HEK293 (cell line): Measurements from ENCODE around the gene WLS.

Source experiments
- AEBP2 ChIP-seq: fragments of 450-650 bp; formaldehyde crosslinking; IDR thresholded peaks from 2 replicates; pipeline ENCODE4 v1.5.1; 2016; ENCODE audit warnings: missing biosample characterization, missing genetic modification characterization, borderline replicate concordance
- BCL6B ChIP-seq: fragments of 450-650 bp; formaldehyde crosslinking; IDR thresholded peaks from 2 replicates; pipeline ENCODE4 v1.5.1; 2017; ENCODE audit warnings: missing biosample characterization, missing genetic modification characterization
- KLF17 ChIP-seq: fragments of 450-650 bp; formaldehyde crosslinking; IDR thresholded peaks from 2 replicates; pipeline ENCODE4 v1.5.1; 2016; ENCODE audit warnings: missing biosample characterization, missing genetic modification characterization
- PRDM1 ChIP-seq: fragments of 450-650 bp; formaldehyde crosslinking; IDR thresholded peaks from 2 replicates; pipeline ENCODE4; 2016; ENCODE audit warnings: missing biosample characterization, missing genetic modification characterization
- SCRT2 ChIP-seq: fragments of 450-650 bp; formaldehyde crosslinking; IDR thresholded peaks from 2 replicates; pipeline ENCODE4 v1.5.1; 2016; ENCODE audit warnings: missing biosample characterization, missing genetic modification characterization
- SETDB1 ChIP-seq: IDR thresholded peaks from one replicate; pipeline ENCODE4 v1.6.1; 2017; ENCODE audit warnings: mild to moderate bottlenecking, low read length, moderate library complexity, mixed read lengths; ENCODE audit not compliant: insufficient read length
- TCF7L2 ChIP-seq: IDR thresholded peaks from 2 replicates; pipeline ENCODE4 v1.6.1; 2011; ENCODE audit warnings: low read depth, mild to moderate bottlenecking, inconsistent platforms, low read length, moderate library complexity, borderline replicate concordance
- TRIM28 ChIP-seq: IDR thresholded peaks from 2 replicates; pipeline ENCODE4 v1.6.1; 2011; ENCODE audit warnings: low read length, control low read depth, borderline replicate concordance
- ZBTB48 ChIP-seq: fragments of 450-650 bp; formaldehyde crosslinking; IDR thresholded peaks from 2 replicates; pipeline ENCODE4 v1.5.1; 2016; ENCODE audit warnings: missing biosample characterization, missing genetic modification characterization
- ZFP69B ChIP-seq: fragments of 450-650 bp; formaldehyde crosslinking; IDR thresholded peaks from 2 replicates; pipeline ENCODE4 v1.5.1; 2016; ENCODE audit warnings: missing biosample characterization, missing genetic modification characterization
- ZNF146 ChIP-seq: fragments of 450-650 bp; formaldehyde crosslinking; IDR thresholded peaks from 2 replicates; pipeline ENCODE4 v1.5.1; 2016; ENCODE audit warnings: missing biosample characterization, missing genetic modification characterization
- ZNF184 ChIP-seq: fragments of 450-650 bp; IDR thresholded peaks from 2 replicates; pipeline ENCODE4 v1.5.1; 2018; ENCODE audit warnings: missing biosample characterization, mild to moderate bottlenecking, missing genetic modification characterization
- ZNF23 ChIP-seq: fragments of 450-650 bp; formaldehyde crosslinking; IDR thresholded peaks from 2 replicates; pipeline ENCODE4 v1.5.1; 2016; ENCODE audit warnings: missing biosample characterization, missing genetic modification characterization, borderline replicate concordance
- ZNF274 ChIP-seq, 2 experiments: fragments of 200-500 bp in 1 of 2; fragments of 450-650 bp in 1 of 2; sonication (Bioruptor generic) in 1 of 2; formaldehyde crosslinking in 1 of 2; IDR thresholded peaks; 2 replicates each; pipeline versions ENCODE4 v1.5.1 to v1.6.1; 2014 to 2016; ENCODE audit warnings: borderline replicate concordance in 1 of 2, inconsistent platforms in 1 of 2, low read length in 1 of 2, missing biosample characterization in 1 of 2, missing genetic modification characterization in 1 of 2
- ZNF354C ChIP-seq: fragments of 450-650 bp; formaldehyde crosslinking; IDR thresholded peaks from 2 replicates; pipeline ENCODE4 v1.5.1; 2016; ENCODE audit warnings: missing biosample characterization, missing genetic modification characterization, low read depth, borderline replicate concordance
- ZNF391 ChIP-seq: fragments of 450-650 bp; formaldehyde crosslinking; IDR thresholded peaks from 2 replicates; pipeline ENCODE4 v1.5.1; 2016; ENCODE audit warnings: low read depth, missing biosample characterization, missing genetic modification characterization, borderline replicate concordance
- ZNF398 ChIP-seq: fragments of 450-650 bp; formaldehyde crosslinking; IDR thresholded peaks from 2 replicates; pipeline ENCODE4 v1.5.1; 2017; ENCODE audit warnings: missing biosample characterization, missing genetic modification characterization
- ZNF449 ChIP-seq: fragments of 450-650 bp; formaldehyde crosslinking; IDR thresholded peaks from 2 replicates; pipeline ENCODE4 v1.5.1; 2017; ENCODE audit warnings: missing biosample characterization, mild to moderate bottlenecking, missing genetic modification characterization, moderate library complexity
- ZNF48 ChIP-seq: fragments of 450-650 bp; formaldehyde crosslinking; IDR thresholded peaks from 2 replicates; pipeline ENCODE4 v1.5.1; 2016; ENCODE audit warnings: missing biosample characterization, missing genetic modification characterization
- ZNF488 ChIP-seq: fragments of 450-650 bp; formaldehyde crosslinking; IDR thresholded peaks from 2 replicates; pipeline ENCODE4 v1.5.1; 2016; ENCODE audit warnings: missing biosample characterization, missing genetic modification characterization
- ZNF501 ChIP-seq: fragments of 450-650 bp; formaldehyde crosslinking; IDR thresholded peaks from 2 replicates; pipeline ENCODE4 v1.5.1; 2016; ENCODE audit warnings: missing biosample characterization, missing genetic modification characterization
- ZNF548 ChIP-seq: fragments of 450-650 bp; formaldehyde crosslinking; IDR thresholded peaks from 2 replicates; pipeline ENCODE4 v1.5.1; 2016; ENCODE audit warnings: missing biosample characterization, missing genetic modification characterization
- ZNF621 ChIP-seq: fragments of 450-650 bp; formaldehyde crosslinking; IDR thresholded peaks from 2 replicates; pipeline ENCODE4 v1.5.1; 2017; ENCODE audit warnings: missing biosample characterization, missing genetic modification characterization
- ZNF624 ChIP-seq: fragments of 450-650 bp; formaldehyde crosslinking; IDR thresholded peaks from 2 replicates; pipeline ENCODE4 v1.5.1; 2017; ENCODE audit warnings: missing biosample characterization, missing genetic modification characterization
- ZNF670 ChIP-seq: fragments of 450-650 bp; formaldehyde crosslinking; IDR thresholded peaks from 2 replicates; pipeline ENCODE4 v1.5.1; 2016; ENCODE audit warnings: missing biosample characterization, missing genetic modification characterization, low read depth
- ZNF677 ChIP-seq: fragments of 450-650 bp; IDR thresholded peaks from 2 replicates; pipeline ENCODE4 v1.5.0; 2018; ENCODE audit warnings: missing biosample characterization, mild to moderate bottlenecking, missing genetic modification characterization, moderate library complexity
- ZNF701 ChIP-seq: fragments of 450-650 bp; formaldehyde crosslinking; IDR thresholded peaks from 2 replicates; pipeline ENCODE4 v1.5.1; 2016; ENCODE audit warnings: missing biosample characterization, missing genetic modification characterization
- ZNF791 ChIP-seq: fragments of 450-650 bp; formaldehyde crosslinking; IDR thresholded peaks from 2 replicates; pipeline ENCODE4 v1.5.1; 2016; ENCODE audit warnings: missing biosample characterization, missing genetic modification characterization
- ZNF837 ChIP-seq: fragments of 450-650 bp; formaldehyde crosslinking; IDR thresholded peaks from 2 replicates; pipeline ENCODE4 v1.5.1; 2016; ENCODE audit warnings: missing biosample characterization, missing genetic modification characterization
- ZSCAN18 ChIP-seq: fragments of 450-650 bp; formaldehyde crosslinking; IDR thresholded peaks from 2 replicates; pipeline ENCODE4 v1.5.1; 2016; ENCODE audit warnings: missing biosample characterization, missing genetic modification characterization

WLS gene

GRCh38 chr1:68232289-68233148, at the start of gene WLS (continued):
- TF ChIP-seq ZNF621: no peak
- TF ChIP-seq ZNF488 (tag by site-specific recombination): no peak
- no peak for TF ChIP-seq ZNF146 (tag by site-specific recombination)
- no peak for TF ChIP-seq ZNF48
- no peak for TF ChIP-seq TCF7L2
- TF ChIP-seq ZFP69B (tag by site-specific recombination): peak; percentile 13; the same call in 1 of the 2 replicates
- no peak for TF ChIP-seq ZNF837 (tag by site-specific recombination)
- no peak for TF ChIP-seq ZNF184 (tag by site-specific recombination)
- TF ChIP-seq ZNF354C (tag by site-specific recombination): no peak
- TF ChIP-seq KLF17 (tag by site-specific recombination): peak; percentile 49; the same call in 1 of the 2 replicates
- TF ChIP-seq SCRT2 (tag by site-specific recombination): no peak
- TF ChIP-seq ZNF449: no peak
- no peak for TF ChIP-seq ZNF670 (tag by site-specific recombination)
- no peak for TF ChIP-seq ZNF791
- TF ChIP-seq ZNF624: no peak
- no peak for TF ChIP-seq ZNF23 (tag by site-specific recombination)
- TF ChIP-seq ZNF398 (tag by site-specific recombination): peak; percentile 94
- no peak for TF ChIP-seq BCL6B (tag by site-specific recombination)
- TF ChIP-seq ZNF391: no peak
- TF ChIP-seq AEBP2 (tag by site-specific recombination): no peak
- no peak; the same call in 1 of the 2 replicates for TF ChIP-seq ZNF677 (tag by site-specific recombination)
- TF ChIP-seq ZNF548 (tag by site-specific recombination): no peak
- no peak for TF ChIP-seq ZNF274 (IDR thresholded peaks at IDR 0.05; ENCODE audit: low read length)
- TF ChIP-seq ZNF274 (tag by site-specific recombination; IDR thresholded peaks at IDR 0.05; ENCODE audit: borderline replicate concordance): no peak
- no peak for TF ChIP-seq PRDM1
- no peak for TF ChIP-seq ZNF701
- no peak for TF ChIP-seq ZSCAN18
- peak; percentile 81 for TF ChIP-seq ZBTB48 (tag by site-specific recombination)
- TF ChIP-seq SETDB1: no peak
- TF ChIP-seq TRIM28: 0 out of 2 replicates have a peak, but pooled peaks have one; percentile 23
- TF ChIP-seq ZNF501: no peak; the same call in none of the 2 replicates
